Stimulated activated CD8-positive, alpha-beta memory T cell treated with anti-CD3 and anti-CD28 coated beads, Interleukin-15, amount 100 ng/mL, for 1 hour (primary cell): Measurements from ENCODE around the gene HLX.

Experiments used
- DNase-seq: peaks from one replicate; pipeline ENCODE4 v3.0.0-alpha.2; 2020; ENCODE audit warnings: low read depth

The HLX gene, protein sequence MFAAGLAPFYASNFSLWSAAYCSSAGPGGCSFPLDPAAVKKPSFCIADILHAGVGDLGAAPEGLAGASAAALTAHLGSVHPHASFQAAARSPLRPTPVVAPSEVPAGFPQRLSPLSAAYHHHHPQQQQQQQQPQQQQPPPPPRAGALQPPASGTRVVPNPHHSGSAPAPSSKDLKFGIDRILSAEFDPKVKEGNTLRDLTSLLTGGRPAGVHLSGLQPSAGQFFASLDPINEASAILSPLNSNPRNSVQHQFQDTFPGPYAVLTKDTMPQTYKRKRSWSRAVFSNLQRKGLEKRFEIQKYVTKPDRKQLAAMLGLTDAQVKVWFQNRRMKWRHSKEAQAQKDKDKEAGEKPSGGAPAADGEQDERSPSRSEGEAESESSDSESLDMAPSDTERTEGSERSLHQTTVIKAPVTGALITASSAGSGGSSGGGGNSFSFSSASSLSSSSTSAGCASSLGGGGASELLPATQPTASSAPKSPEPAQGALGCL

GRCh38 chr1:220879076-220879508 is at the start of gene HLX:
Gene HLX (plus strand): TSS chr1:220879443. CDS start chr1:220879858, 415 bp downstream.
- no peak for DNase-seq

GRCh38 chr1:220833436-220833835 is 45.8 kb upstream of the HLX start:
- no peak for DNase-seq

DNA sequence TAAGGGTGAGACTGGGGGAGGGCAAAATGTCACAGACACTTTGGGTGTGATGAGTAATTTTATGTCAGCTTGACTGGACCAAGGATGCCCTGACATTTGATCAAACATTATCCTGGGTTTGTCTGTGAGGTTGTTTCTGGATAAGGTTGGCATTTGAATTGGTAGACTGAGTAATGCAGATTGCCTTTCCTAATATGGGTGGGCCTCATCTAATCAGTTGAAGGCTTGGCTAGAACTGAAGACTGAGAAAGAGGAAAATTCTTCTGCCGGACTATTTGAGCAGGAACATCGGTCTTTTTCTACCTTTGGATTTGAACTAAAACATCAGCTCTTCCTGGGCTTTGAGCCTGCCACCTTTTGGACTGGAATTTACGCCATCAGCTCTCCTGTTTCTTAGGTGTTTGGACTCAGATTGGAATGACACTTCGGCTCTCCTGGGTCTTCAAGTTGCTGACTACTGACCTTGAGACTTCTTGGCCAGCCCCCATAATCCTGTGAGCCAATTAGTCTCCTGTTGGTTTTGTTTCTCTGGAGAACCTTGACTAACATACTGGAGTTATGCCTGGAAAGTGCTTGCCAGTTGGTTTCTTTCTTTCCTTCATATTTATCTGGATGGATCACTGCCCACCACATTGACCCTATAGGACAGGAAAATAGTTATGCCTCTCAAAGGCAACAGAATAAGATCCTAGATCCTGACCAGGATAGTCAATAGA is 44.9 kb upstream of the HLX start:
- DNase-seq, result no peak

GRCh38 chr1:220838578-220838977 is 40.7 kb upstream of the HLX start:
- no peak for DNase-seq

- no peak for DNase-seq
Measured at GRCh38 chr1:220839474-220839873, 39.8 kb upstream of the HLX start.

DNA sequence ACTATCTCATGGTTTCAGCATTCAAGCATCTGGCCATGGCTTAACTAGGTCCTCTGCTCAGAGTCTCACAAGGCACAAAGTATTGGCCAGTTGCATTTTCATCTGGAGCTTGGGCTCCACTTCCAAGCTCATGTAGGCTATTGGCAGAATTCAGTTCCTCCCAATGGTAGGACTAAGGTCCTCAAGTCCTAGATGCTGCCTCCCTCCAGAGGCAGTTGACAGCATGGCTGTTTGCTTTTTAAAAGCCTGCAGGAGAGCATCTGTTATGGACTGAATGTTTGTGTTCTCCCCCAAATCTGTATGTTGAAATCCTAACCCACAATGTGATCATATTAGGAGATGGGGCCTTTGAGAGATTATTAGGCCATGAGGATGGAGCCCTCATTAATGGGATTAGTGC is 38.0 kb upstream of the HLX start:
- DNase-seq, result no peak

DNA sequence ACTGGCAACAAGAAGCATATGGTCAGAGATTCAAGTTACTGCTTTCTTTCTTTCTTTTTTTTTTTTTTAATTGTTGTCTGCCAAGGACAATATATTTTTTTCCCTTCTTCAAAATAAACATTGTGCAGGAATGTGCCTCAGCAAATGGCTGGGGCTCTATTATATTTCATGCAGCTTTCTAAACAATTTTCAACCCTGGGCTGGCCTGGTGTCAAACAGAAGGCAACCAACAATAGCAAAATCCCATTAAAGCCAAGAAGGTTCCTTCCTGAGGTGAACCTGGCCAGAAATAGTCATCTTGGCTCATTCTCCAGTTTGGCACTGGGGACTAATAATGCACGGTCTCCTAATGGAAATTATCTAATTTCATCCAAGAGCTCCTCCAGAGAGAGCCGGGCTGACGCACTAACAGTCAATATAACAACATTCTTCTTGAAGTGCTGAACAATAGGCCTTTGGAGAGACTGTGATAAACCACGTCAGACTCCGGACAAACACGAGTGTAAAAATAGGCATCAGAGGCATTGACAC is 35.7 kb upstream of the HLX start:
- no peak for DNase-seq

DNA sequence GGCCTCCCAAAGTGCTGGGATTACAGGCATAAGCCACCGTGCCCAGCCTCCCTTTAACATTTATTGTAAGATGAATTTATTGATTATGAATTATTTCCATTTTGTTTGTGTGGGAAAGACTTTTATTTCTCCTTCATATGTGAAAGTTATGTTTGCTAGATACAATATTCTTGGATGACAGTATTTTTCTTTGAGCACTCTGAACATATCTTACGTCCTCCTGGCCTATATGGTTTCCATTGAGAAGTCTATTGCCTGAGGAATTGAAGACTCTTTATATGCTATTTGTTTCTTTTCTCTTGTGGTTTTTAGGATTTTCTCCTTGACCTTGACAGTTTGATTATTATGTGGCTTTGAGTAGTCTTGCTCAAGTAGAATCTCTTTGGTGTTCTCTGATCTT is 26.8 kb upstream of the HLX start:
- DNase-seq, result no peak

DNA sequence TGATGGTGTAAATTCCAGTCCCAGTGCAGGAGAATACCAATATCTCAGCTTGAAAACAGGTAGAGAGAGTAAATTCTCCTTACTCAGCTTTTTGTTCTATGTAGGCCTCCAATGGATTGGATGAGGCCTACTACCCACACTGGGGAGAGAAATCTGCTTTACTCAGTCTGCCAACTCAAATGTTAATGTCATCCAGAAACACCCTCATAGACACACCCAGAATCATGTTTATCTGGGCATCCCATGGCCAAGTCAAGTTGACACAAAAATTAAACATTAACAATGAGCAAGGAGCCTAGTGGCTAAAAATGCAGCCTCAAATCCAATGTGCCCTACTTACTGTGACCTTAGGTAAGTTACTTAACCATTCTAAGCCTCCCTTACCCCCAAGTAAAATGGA is 6.9 kb upstream of the HLX start:
- DNase-seq, result no peak

GRCh38 chr1:220873087-220873486 is 6.2 kb upstream of the HLX start:
- DNase-seq, result no peak

- no peak for DNase-seq
Measured at GRCh38 chr1:220873868-220874655, 5.2 kb upstream of the HLX start.

DNA sequence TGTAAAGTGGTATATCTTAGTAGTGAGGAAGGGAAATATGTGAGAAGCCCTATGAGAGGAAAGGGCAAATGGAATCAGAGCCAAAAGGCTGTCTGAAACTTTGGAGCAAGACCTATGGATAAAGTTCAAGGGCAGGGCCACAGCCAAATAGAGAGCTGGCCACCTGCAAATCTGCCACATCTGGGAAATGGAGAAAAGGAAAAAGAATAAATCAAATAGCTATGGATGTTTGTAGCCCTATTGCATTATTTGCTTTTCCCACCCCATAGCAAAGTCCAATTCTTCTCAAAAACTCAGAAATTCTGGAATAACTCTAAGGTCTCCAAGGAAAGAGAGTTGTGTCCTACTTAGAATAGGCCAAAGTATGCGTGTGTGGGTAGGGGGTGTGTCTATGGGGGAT is 4.0 kb upstream of the HLX start:
- no peak for DNase-seq

DNA sequence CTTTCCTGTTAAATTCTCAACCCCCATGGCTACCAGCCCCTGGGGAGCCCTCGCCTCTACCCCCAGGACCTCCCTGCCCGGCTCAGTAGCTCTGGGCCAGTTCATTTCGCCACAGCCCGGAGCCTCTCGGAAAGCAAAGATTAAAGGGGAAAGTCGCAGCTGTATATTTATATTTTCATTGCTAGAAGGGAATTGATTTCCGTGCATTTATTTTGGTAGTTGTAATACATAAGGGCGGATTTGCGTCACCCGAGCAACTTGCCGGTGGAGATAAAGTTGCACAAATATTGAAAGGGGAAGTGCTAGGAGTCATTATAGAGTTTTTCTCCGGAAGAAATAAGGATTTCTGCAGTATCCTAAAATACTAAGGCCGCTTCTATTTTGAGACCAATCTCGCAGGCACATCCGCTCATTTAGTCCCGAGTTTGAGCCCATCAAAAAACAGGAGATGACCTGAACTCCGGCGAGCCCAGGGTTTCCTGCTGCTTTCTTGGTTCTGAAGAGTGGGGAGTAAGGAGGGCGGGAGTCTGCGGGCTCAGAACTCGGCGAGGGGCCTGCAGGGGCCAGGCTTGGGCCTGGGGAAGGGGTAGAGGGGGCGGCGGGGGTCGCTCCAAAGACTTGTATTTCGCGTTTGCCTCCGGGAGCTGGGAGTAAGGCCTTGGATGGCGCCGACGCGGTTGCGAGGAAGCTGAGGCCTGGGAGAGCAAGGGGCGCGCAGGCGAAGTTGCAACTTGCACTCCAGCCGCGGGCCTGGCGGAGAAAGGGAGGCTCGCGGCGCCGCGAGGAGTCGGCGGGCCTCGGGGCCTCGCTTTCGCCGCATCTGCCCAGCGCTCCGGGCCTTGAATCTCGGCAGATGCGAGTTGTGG is 2.5 kb upstream of the HLX start:
- DNase-seq, result no peak

- DNase-seq, result no peak
Measured at GRCh38 chr1:220877377-220878095, 1.7 kb upstream of the HLX start.

GRCh38 chr1:220878191-220879075 is 810 bp upstream of the HLX start:
- DNase-seq, result no peak

DNA sequence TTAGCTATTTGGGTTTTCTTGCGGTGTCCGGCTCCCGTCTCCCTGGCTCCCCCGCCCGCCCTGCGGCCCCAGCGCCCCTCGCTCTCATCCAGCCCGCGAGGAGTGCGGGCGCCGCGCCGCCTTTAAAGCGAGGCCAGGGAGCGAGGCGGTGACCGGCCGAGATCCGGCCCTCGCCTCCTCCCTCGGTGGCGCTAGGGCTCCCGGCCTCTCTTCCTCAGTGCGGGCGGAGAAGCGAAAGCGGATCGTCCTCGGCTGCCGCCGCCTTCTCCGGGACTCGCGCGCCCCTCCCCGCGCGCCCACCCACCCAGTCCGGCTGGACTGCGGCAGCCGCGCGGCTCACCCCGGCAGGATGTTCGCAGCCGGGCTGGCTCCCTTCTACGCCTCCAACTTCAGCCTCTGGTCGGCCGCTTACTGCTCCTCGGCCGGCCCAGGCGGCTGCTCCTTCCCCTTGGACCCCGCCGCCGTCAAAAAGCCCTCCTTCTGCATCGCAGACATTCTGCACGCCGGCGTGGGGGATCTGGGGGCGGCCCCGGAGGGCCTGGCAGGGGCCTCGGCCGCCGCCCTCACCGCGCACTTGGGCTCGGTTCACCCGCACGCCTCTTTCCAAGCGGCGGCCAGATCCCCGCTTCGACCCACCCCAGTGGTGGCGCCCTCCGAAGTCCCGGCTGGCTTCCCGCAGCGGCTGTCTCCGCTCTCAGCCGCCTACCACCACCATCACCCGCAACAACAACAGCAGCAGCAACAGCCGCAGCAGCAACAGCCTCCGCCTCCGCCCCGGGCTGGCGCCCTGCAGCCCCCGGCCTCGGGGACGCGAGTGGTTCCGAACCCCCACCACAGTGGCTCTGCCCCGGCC is 492 bp downstream of the HLX start:
- no peak for DNase-seq

GRCh38 chr1:220880362-220880670 is 1.1 kb downstream of the HLX start:
- no peak for DNase-seq

DNA sequence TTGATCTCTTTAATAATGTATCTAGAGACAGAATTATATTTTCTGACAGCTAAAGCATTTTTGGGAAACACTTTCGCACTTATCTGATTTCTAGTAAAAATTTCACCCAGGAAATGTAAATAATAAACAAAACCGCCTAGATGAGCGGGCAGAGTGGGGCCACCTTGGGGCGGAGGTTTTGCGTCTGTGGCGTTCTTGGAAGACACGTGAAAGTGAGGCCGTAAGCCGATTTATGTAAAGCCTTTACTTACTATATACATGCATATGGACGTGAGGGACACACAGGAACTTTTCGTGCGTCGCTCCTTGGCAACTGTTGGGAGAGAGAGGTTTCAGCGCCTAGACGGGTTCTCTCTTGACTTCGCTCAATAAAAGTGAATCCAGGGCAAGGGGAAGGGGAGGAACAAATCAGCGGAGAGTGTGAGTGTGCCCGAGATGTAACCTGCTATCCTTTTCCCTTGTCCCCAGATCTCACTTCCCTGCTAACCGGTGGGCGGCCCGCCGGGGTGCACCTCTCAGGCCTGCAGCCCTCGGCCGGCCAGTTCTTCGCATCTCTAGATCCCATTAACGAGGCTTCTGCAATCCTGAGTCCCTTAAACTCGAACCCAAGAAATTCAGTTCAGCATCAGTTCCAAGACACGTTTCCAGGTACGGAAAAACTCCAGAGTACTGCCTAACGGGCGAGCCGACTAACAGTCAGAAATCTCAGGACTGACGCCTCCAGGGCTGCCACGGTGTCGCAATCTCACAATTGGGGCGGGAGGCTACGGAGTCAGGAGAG is 1.7 kb downstream of the HLX start:
- no peak for DNase-seq
